ENCODE measurements around the gene RPTOR. TPM values are rescaled to one million over a fixed set of nuclear protein-coding genes. Genes with fewer than 3 reads are reported as not detected.

The RPTOR gene
- total RNA-seq, 1 donor from 2014 or later: 53.7 TPM

- no peak for TF ChIP-seq CTCF (IDR thresholded peaks at IDR 0.05; ENCODE audit: unreplicated experiment)
- H3K4me3 Mint-ChIP-seq: no peak overlapping the region
- no peak for DNase-seq (ENCODE audit: low spot score in 2 of 2, unreplicated experiment in 2 of 2)
- no peaks in the 10 kb centered on the region for H3K27me3 Mint-ChIP-seq (ENCODE audit: low read depth)
- H3K27ac Mint-ChIP-seq: no peak overlapping the region
- H3K36me3 Mint-ChIP-seq: peaks cover 16% of the 10 kb centered on the region
- no peaks in the 10 kb centered on the region for H3K4me1 Mint-ChIP-seq
- no peaks in the 10 kb centered on the region for H3K9me3 Mint-ChIP-seq
Measured at GRCh38 chr17:80924807-80925610, 380.4 kb downstream of the RPTOR start.

GRCh38 chr17:80925688-80926335 lies 381.2 kb downstream of the RPTOR start:
- Mint-ChIP-seq H3K36me3 (peaks cover 16% of the 10 kb centered on the region), H3K4me3 (no peak overlapping the region), H3K9me3 (no peaks in the 10 kb centered on the region), H3K4me1 (no peaks in the 10 kb centered on the region), H3K27me3 (ENCODE audit: low read depth) (no peaks in the 10 kb centered on the region), H3K27ac (no peak overlapping the region)
- no peak for TF ChIP-seq CTCF (IDR thresholded peaks at IDR 0.05; ENCODE audit: unreplicated experiment)
- no peak for DNase-seq (ENCODE audit: low spot score in 2 of 2, unreplicated experiment in 2 of 2)

GRCh38 chr17:80926591-80927250 lies 382.1 kb downstream of the RPTOR start:
- no peak for TF ChIP-seq CTCF (IDR thresholded peaks at IDR 0.05; ENCODE audit: unreplicated experiment)
- H3K27me3 Mint-ChIP-seq (ENCODE audit: low read depth): no peaks in the 10 kb centered on the region
- no peak overlapping the region for H3K4me3 Mint-ChIP-seq
- no peaks in the 10 kb centered on the region for H3K9me3 Mint-ChIP-seq
- peaks cover 16% of the 10 kb centered on the region for H3K36me3 Mint-ChIP-seq
- H3K4me1 Mint-ChIP-seq: peaks cover 3% of the 10 kb centered on the region
- H3K27ac Mint-ChIP-seq: no peak overlapping the region
- DNase-seq (ENCODE audit: low spot score in 2 of 2, unreplicated experiment in 2 of 2): no peak

GRCh38 chr17:80927791-80928216 lies 383.2 kb downstream of the RPTOR start:
- Mint-ChIP-seq H3K9me3 (no peaks in the 10 kb centered on the region), H3K27me3 (ENCODE audit: low read depth) (no peaks in the 10 kb centered on the region), H3K27ac (no peak overlapping the region), H3K4me3 (no peak overlapping the region), H3K36me3 (peaks cover 23% of the 10 kb centered on the region), H3K4me1 (peaks cover 3% of the 10 kb centered on the region)
- no peak for TF ChIP-seq CTCF (IDR thresholded peaks at IDR 0.05; ENCODE audit: unreplicated experiment)
- DNase-seq (ENCODE audit: low spot score in 2 of 2, unreplicated experiment in 2 of 2): no peak

GRCh38 chr17:80929449-80929848 lies 384.8 kb downstream of the RPTOR start:
- no peak for TF ChIP-seq CTCF (IDR thresholded peaks at IDR 0.05; ENCODE audit: unreplicated experiment)
- H3K4me1 Mint-ChIP-seq: peaks cover 3% of the 10 kb centered on the region
- no peak overlapping the region for H3K4me3 Mint-ChIP-seq
- H3K9me3 Mint-ChIP-seq: no peaks in the 10 kb centered on the region
- H3K27me3 Mint-ChIP-seq (ENCODE audit: low read depth): no peaks in the 10 kb centered on the region
- peaks cover 23% of the 10 kb centered on the region for H3K36me3 Mint-ChIP-seq
- H3K27ac Mint-ChIP-seq: no peak overlapping the region
- no peak for DNase-seq (ENCODE audit: low spot score in 2 of 2, unreplicated experiment in 2 of 2)

Measured in mesothelial cell of epicardium (in vitro differentiated cells).